ENCODE measurements around the gene PCBP1.
"Not testable (repeated sequence)": the region's sequence is repeated elsewhere in the genome, so short reads cannot be mapped to it uniquely, and the experiment has no call there.

Gene PCBP1

DNA sequence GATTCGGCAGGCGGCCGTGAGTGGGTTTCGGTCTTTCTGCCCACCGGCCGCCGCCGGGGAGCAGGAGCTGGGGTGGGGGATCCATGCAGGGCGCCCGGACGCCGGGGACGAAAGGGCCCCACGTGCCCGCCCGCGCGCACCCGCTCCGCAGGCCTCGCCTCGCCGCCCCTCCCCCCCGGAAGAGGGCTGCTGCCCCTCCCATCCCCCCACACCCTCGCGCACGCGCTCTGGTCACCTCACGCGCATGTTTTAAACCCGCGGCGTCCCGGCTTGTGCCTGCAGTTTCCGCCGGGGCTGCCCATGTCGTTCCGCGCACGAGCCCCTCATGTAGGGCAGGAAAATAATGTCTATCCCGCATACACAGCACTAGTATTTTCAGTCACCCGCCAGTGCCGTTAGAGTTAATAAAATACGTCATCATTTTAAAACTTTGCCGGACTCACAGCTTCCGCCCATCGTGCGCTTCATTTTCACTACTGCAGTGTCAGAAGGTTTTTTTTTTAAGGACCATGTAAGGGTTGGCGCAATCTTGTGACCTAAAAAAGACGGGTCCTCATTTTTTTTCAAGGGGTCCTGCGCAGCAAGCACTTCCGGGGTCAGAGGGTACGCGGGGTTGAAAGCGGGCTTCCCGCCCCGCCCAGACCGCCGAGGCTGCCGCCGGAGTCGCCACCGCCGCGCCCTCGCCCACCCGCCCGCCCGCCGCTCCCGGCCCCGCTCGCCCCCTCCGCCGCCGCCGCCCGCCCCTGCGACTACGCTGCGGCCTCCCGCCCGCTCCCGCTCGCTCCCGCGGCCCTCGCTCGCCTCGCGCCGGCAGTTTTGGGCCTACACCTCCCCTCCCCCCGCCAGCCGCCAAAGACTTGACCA lies at the start of gene PCBP1:
TSS of gene PCBP1 (plus strand) at position 640 of the 864 bp plus-strand sequence. CDS start 267 bp downstream, outside the sequence.
- in situ Hi-C loops (cut with MboI; ENCODE audit: low sequenced_read_pairs): no loop called here

DNA sequence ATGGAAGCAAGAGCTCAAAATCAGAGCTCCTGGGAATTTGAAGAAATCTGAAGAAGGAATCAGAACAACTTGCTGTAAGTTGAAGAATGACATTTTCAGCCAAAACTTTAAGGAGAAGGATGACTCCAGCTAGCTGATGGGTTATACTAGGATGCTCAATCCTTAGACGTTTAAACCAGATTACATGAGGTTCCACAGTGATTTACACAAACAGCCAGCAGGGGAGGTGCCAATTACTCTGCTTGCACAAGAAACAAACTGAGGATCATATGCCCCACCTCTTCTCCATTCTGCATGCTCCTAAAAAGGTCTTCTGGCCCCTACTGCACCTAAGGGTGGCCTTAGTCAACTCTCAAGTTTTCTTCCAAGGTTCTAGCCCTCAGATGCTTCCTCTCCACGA lies 47.9 kb upstream of the PCBP1 start:
- in situ Hi-C loops (cut with MboI; ENCODE audit: low sequenced_read_pairs): no loop called here

DNA sequence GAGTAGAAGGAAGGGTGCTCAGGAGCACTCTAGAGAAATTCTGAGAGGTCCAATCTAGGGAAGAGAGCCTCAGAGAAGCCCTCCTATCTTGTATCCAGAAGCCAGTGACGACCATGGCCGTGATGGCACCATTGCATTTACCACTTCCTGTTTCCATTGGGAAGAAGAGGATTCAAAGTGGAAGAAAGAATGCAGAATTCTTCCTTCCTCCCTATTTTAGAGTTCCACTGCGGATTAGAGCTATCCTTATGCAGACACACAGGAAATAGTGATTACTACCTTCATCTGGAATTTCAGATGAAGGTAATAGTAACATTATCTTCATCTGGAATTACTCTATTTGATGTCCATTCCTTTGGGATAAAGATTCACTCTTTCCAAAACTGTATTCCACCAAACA lies 45.6 kb upstream of the PCBP1 start:
- in situ Hi-C loops (cut with MboI; ENCODE audit: low sequenced_read_pairs): no loop called here

DNA sequence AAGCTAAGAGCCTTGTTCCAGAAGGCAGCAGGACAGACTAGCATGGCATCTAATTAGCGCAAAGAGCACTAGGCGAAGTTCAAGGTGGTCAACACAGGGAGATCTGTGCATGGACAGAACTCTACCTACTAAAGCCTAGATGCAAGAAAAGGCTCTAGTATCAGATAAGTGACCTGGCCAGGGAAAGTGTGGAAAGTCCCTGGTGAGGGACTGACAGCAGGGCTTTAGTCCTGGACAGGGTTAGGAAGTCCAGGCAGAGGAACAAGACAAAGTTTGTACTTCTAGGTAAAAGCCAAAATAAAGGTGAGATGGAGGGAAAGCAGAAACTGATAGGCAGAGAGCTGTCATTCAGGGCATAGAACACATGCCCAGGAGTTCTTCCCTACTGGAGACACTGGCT lies 45.0 kb upstream of the PCBP1 start:
- in situ Hi-C loops (cut with MboI; ENCODE audit: low sequenced_read_pairs): no loop called here

DNA sequence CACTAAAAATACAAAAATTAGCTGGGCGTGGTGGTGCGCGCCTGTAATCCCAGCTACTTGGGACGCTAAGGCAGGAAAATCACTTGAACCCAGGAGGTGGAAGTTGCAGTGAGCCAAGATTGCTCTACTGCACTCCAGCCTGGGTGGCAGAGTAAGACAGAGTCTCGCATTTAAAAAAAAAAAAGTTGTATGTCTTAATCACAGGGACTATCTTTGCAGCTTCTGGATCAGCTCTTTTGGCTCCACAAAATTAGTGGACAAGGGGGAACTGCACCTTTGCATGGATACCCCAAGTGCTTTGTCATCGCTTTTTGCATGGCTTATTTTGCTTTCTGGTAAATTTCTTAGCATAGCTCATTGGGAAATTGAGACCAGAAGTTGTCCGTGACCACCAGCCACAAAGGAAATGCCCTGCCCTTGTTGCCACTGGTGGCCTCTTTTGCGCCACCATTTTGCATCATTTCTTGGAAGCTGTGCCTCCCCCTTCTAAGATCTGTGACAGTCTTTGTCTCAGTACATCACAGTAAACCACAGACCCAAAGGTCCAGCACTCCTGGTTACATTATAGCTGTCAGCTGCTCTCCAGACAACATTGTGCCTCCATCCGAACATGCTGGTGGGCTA lies 43.9 kb upstream of the PCBP1 start:
- in situ Hi-C loops (cut with MboI; ENCODE audit: low sequenced_read_pairs): no loop called here

DNA sequence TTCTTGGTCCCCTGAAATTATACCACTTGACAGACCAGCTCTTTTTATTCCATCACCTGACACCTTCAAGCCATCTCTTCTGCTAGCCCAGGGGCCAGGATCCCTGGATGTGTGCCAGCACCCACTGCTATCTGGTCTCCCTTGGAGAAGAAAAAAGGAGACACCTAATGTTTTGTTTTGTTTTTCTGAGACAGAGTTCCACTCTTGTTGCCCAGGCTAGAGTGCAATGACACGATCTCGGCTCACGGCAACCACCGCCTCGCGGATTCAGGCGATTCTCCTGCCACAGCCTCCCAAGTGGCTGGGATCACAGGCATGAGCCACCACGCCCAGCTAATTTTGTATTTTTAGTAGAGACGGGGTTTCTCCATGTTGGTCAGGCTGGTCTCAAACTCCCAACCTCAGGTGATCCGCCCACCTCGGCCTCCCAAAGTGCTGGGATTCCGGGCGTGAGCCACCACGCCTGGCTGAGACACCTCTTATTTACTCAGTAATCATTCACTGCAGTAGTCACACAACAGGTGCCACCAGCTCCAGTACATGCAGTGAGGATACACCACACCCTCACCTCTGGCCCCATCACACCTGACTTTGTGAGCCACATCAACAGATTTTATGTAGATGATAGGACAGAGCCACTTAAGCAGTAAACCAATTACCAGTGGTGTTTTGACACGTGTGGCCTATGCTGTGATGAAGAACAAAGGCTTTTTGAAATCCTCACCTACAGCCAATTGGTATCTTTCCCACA lies 42.8 kb upstream of the PCBP1 start:
- in situ Hi-C loops (cut with MboI; ENCODE audit: low sequenced_read_pairs): no loop called here

DNA sequence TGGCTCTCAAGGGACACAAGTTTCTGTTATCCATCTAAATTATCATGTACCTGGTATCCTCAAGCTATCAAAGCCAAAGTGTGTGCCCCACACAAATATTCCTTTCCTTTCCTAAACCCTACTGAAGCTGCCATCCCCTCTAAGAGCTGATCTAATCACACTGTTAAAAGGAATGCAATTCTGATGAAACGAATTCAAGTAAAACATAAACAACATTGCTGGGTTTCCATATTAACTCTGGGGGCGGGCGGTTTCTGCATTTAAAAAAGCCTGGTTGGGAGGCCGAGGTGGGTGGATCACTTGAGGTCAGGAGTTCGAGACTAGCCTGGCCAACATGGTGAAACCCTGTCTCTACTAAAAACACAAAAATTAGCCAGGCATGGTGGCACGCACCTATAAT lies 41.9 kb upstream of the PCBP1 start:
- in situ Hi-C loops (cut with MboI; ENCODE audit: low sequenced_read_pairs): no loop called here

DNA sequence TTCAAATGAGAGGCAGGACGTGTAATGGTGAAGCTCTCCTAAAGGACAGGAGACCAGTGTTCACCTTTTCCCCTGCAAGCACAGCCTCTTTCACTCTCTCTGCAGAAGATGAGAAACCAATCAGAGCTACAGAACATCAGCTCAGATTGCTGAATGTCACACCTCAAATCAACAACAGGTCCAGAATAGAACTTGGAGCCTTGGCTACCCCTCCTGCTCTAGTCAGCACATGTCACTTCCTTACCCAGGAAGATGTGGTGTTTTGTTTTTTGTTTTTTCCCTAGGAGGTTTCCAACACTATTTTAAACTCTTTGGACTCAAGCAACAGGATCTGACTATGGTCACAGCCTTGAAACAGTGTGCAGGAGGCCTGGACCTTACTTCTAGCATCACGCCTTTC lies 41.3 kb upstream of the PCBP1 start:
- in situ Hi-C loops (cut with MboI; ENCODE audit: low sequenced_read_pairs): no loop called here

DNA sequence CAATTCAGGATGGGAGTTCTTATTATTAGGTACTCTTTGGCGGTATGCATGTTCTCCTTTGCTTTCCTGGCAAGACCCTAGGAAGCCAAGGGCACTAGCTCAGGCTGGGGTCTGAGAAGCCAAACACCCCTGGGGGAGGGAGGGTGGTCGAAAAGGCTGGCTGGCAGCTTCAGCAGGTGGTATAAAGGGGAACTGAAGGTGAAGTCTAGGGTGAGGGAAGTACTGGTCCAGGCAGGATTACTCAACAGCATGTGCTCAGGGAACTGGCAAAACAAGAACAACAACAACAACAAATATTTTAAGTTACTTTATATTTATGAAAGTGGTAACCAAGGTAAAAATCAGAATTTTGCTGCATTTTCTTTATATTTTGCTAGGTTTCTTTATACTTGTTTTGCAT lies 40.7 kb upstream of the PCBP1 start:
- in situ Hi-C loops (cut with MboI; ENCODE audit: low sequenced_read_pairs): no loop called here

DNA sequence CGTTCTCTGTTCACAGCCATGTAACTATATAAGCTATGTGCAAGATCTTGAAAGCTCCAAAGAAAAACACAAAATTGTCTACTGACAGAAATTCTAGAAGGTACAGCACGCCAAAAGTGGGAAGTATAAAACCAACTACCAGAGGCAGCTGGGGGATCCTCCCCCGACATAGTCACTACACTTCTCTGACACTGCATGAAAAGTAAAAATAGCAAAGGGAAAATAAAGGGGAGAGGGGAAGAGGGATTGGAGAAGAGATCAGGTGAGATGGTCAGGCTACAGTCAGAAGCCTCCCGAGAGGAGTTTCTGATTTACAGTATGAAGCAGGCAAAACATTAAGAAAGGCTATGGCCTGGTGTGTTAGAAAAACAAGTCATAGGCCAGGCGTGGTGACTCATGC lies 39.8 kb upstream of the PCBP1 start:
- in situ Hi-C loops (cut with MboI; ENCODE audit: low sequenced_read_pairs): no loop called here

DNA sequence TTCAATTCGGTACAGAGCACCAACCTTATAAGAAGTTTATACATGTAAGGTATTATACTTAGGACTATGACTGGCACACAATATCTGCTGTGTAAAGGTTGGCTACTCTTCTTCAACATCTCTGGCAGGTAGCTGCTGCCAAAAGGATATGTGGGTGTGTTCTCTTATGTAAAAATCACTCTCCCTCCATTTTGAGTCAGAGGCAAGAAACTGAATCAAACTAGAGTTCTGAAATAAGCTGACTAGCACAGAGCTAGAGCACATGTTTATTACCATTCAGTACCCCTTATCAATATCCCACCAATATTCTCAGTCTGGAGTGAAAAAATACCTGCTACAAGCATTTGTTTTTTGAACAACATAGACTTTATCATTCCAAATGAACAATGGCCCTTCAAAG lies 38.0 kb upstream of the PCBP1 start:
- in situ Hi-C loops (cut with MboI; ENCODE audit: low sequenced_read_pairs): no loop called here

DNA sequence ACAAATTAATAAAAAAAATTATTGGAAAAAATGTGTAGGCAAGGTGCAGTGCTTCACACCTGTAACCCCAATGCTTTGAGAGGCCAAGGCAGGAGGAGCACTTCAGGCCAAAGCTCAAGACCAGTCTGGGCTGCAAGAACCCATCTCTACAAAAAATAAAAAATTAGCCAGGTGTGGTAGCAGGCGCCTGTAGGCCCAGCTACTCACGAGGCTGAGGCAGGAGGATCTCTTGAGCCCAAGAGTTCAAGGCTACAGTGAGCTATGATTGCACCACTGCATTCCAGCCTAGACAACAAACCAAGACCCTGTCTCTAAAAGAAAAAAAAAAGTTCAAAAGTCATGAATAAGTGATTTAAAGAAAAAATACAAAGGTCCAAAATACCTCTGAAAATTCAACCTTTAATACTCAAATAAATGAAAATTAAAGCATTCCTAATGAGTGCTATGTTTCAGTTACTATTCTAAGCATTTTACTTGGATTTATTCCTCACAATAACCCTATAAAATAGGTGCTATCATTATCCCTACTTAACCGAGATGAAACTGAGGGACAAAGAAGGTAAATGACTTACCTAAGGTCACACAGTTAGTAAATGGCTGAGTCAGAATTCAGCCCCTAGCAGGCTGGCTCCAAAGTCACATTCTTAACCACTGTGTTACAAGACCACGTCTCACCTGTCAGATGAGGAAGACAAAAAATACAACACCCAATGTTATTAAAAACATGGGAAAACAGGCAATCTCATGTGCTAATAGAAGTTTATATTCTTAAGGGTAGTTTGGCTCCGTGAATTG lies 36.4 kb upstream of the PCBP1 start:
- in situ Hi-C loops (cut with MboI; ENCODE audit: low sequenced_read_pairs): no loop called here

DNA sequence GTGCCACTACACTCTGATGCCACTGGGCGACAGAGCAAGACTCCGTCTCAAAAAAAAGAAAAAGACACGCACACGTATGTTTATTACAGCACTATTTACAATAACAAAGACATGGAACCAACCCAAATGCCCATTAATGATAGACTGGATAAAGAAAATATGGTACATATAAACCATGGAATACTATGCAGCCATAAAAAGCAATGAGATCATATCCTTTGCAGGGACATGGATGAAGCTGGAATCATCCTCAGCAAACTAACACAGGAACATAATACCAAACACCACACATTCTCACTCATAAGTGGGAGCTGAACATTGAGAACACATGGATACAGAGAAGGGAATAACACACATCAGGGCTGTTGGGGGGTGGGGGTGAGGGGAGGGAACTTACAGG lies 32.0 kb upstream of the PCBP1 start:
- in situ Hi-C loops (cut with MboI; ENCODE audit: low sequenced_read_pairs): not testable (repeated sequence)

DNA sequence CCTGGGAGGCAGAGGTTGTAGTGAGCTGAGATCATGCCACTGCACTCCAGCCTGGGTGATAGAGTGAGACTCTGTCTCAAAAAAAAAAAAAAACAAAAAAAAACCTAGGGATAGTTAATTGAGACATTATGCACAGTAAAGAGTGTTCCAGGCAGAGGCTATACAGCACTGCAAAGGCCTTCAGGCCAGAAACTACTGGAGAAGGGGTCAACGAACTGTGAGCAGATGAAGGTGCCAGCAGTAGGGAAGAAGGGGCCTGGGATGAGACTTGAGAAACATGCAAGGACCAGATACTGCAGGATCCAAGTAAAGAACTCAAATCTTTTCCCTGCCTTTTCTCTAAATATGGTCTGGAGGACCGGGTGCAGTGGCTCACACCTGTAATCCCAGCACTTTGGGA lies 26.0 kb upstream of the PCBP1 start:
- in situ Hi-C loops (cut with MboI; ENCODE audit: low sequenced_read_pairs): no loop called here

DNA sequence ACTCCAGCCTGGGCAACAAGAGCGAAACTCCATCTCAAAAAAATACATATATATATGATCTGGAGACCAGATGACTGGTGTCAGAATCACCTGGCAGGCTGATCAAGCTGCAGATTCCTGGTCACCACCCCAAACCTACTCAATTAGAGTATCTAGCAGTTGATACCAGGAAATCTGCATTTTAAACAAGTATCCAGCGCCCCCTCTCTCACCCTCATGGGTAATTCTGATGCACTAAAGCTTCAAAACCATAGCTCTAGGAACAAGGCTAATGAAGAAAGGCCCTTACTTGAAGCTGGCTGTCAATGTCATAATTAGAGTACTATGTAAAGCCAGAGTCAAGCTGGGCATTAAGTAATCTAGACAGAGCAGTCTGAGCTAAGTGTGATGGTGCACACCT lies 25.0 kb upstream of the PCBP1 start:
- in situ Hi-C loops (cut with MboI; ENCODE audit: low sequenced_read_pairs): no loop called here

DNA sequence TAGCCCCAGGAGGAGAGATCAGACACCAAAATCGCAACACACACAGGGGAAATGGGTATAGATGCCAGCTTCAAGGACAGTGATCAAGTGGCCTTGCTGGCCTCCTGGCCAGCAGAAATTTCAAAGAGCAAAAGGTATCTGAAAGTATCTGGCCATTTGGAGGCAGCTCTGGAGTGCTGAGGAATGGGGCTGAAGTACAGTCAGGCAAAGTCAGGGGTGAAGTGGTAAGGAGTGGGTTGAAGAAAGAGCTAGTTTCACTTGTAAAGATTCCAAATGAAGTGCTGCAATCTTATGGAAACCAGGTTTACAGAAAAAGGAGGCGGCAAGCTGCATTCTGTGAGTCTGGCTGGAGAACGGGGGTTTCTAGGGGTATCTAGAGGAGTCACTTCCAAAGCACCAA lies 19.2 kb upstream of the PCBP1 start:
- in situ Hi-C loops (cut with MboI; ENCODE audit: low sequenced_read_pairs): no loop called here

DNA sequence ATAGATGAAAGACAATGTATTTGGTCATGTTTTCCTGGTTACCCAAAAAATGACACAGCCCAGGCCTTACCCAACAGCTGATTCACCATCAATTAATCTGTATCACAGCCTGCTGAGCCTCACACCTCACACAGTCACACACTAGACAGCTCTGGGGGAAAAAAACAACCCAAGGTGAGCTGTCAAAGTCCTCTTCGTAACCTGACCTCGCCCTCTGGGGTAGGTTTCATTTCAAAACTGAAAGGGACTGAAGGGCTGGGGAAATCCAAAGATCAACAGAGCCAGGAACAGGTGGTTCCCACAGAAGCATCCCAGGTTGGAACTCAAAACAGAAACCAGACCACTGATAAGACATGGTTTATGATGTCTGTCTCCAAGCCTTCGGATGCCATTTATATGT lies 18.2 kb upstream of the PCBP1 start:
- in situ Hi-C loops (cut with MboI; ENCODE audit: low sequenced_read_pairs): no loop called here

DNA sequence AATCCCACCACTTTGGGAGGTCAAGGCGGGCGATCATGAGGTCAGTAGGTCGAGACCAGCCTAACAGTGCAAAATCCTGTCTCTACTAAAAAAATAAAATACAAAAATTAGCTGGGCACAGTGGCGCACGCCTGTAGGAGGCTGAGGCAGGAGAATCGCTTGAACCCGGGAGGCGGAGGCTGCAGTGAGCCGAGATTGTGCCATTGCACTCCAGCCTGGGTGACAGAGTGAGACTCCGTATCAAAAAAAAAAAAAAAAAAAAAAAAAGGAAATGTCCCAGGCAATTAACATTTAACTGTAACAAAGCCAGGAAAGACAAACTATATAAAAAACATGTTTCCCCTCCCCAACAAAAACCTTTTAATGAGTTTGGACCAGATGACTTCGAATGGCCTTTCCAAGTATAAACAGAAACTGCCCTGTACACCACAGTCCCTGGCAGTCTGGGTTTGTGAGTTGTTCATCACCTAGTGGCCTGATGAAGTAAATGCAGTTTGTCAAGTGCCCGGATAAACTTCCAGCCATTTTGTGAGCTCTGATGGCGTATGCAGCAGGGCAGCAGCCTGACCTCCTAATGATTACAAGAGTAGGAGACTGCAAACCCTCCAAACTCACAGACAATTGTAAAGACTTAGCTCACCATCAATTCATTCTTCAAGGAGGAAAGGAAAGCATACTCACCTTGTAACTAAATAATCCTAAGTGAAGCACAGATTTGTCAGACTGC lies 16.6 kb upstream of the PCBP1 start:
- in situ Hi-C loops (cut with MboI; ENCODE audit: low sequenced_read_pairs): no loop called here

DNA sequence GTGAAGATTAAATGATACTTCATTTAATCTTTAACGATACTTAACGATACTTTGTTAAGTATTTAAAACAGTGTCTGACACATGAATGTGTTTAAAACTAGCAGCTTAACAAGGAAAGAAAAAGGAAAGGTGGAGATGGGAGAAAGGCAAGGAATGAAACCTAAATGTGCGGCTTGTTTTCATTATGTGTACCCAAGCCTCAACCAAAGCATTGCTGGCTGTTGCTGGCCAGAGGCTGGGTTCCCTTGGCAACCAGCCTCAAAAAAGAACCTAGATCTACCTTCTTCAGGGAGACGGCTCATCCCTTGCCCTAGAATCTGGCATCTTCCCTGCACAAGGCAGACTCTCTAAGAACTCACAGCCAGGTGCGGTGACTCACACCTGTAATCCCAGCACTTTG lies 13.8 kb upstream of the PCBP1 start:
- in situ Hi-C loops (cut with MboI; ENCODE audit: low sequenced_read_pairs): no loop called here

DNA sequence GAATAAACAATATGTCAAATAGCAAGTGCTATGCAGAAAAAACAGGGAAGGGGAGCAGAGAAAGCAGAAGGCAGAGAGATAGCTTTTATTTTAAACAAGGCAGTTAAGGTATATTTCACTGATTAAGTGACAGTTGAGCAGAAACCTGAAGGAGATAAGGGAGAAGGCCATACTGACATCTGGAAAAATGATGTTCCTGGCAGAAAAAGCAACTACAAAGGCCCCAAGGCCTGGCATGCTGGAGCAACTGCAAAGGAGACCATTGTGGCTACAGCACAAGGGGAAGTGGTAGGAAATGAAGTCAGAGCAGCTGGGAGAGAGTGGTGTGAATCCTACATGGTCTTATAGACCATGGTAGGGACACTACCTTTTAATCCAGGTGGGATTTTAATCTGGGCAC lies 8.9 kb upstream of the PCBP1 start:
- in situ Hi-C loops (cut with MboI; ENCODE audit: low sequenced_read_pairs): no loop called here
